A549 (cell line): ENCODE results near the gene FGF7. TPM values are rescaled to one million over a fixed set of nuclear protein-coding genes. Genes with fewer than 3 reads are reported as not detected.

Source experiments
- ATAC-seq, 2 experiments: fragments of 200-7000 bp in 1 of 2; fragments of >200 bp in 1 of 2; cut with Nextera tagmentation in 1 of 2; cut with Tn5 transposase in 1 of 2; 3 replicates each; pipeline versions ENCODE4 v1.8.0 to v1.9.1; 2018 to 2020; ENCODE audit warnings: mild to moderate bottlenecking in 1 of 2, moderate library complexity in 1 of 2
- CTCF ChIA-PET: fragments of 300-600 bp; sonication (Branson Sonifier 250); formaldehyde crosslinking; extraction: SDS; loops from one replicate; lab custom pipeline; 2021; ENCODE audit warnings: antibody characterized with exemption, inconsistent platforms; lab: Yijun Ruan, JAX
- POLR2A ChIA-PET: fragments of 350-600 bp; formaldehyde crosslinking; extraction: SDS; loops from one replicate; lab custom pipeline; 2021; ENCODE audit warnings: antibody characterized with exemption, inconsistent platforms; lab: Yijun Ruan, JAX
- DNase-seq, 2 experiments: peaks; one replicate each; pipeline versions ENCODE4 v3.0.0 to v3.0.0-alpha.2; 2011 to 2016; ENCODE audit warnings: low read depth in 1 of 2, low spot score in 1 of 2
- FAIRE-seq: peaks from 2 replicates; lab custom pipeline; 2011; peaks lifted over from hg19 to GRCh38; lab: Jason Lieb, UNC
- H3K27ac ChIP-seq, 2 experiments: fragments of >200 bp; sonication (Bioruptor Twin); formaldehyde crosslinking; 3 replicates each; pipeline ENCODE4 v1.5.1; 2016 to 2017
- H3K4me1 ChIP-seq: fragments of >200 bp; sonication (Bioruptor Twin); formaldehyde crosslinking; 3 replicates; pipeline ENCODE4 v1.6.1; 2016
- H3K4me2 ChIP-seq: fragments of >200 bp; sonication (Bioruptor Twin); formaldehyde crosslinking; 3 replicates; pipeline ENCODE4 v1.6.1; 2016
- H3K4me3 ChIP-seq: fragments of >200 bp; sonication (Bioruptor Twin); formaldehyde crosslinking; 3 replicates; pipeline ENCODE4 v1.5.1; 2016
- H3K9me3 ChIP-seq: fragments of >200 bp; sonication (Bioruptor Twin); formaldehyde crosslinking; 3 replicates; pipeline ENCODE4 v1.6.1; 2016
- ATOH8 ChIP-seq: fragments of 250-450 bp; sonication (Bioruptor Pico); IDR thresholded peaks from 2 replicates; pipeline ENCODE4 v1.5.0; 2020; ENCODE audit warnings: low read depth, mild to moderate bottlenecking, moderate library complexity
- BHLHE40 ChIP-seq: IDR thresholded peaks from 2 replicates; pipeline ENCODE4 v1.6.1; 2012; ENCODE audit warnings: low read depth, low read length, inconsistent platforms
- CHD4 ChIP-seq: fragments of 200-600 bp; sonication (generic); IDR thresholded peaks from 2 replicates; pipeline ENCODE4 v1.6.1; 2016; ENCODE audit warnings: antibody characterized with exemption, mild to moderate bottlenecking, borderline replicate concordance
- E2F6 ChIP-seq: IDR thresholded peaks from 2 replicates; pipeline ENCODE4 v1.6.1; 2012; ENCODE audit warnings: low read depth, borderline replicate concordance
- EHMT2 ChIP-seq: fragments of 200-600 bp; sonication (generic); IDR thresholded peaks from 2 replicates; pipeline ENCODE4 v1.6.1; 2016; ENCODE audit warnings: antibody characterized with exemption, low read depth, mild to moderate bottlenecking, moderate library complexity
- ELK1 ChIP-seq: fragments of 150-350 bp; IDR thresholded peaks from 2 replicates; pipeline ENCODE4 v1.6.1; 2014; ENCODE audit warnings: low read depth, mild to moderate bottlenecking, low read length
- ESRRA ChIP-seq: fragments of 150-350 bp; IDR thresholded peaks from 2 replicates; pipeline ENCODE4 v1.6.1; 2014; ENCODE audit warnings: mild to moderate bottlenecking, low read length, borderline replicate concordance
- HDAC2 ChIP-seq: fragments of 200-600 bp; sonication (generic); IDR thresholded peaks from 2 replicates; pipeline ENCODE4 v1.6.1; 2016
- HEYL ChIP-seq: fragments of 250-450 bp; sonication (Bioruptor Pico); IDR thresholded peaks from 2 replicates; pipeline ENCODE4 v1.8.0; 2021; ENCODE audit warnings: mild to moderate bottlenecking, moderate library complexity
- HMGXB4 ChIP-seq: fragments of 250-450 bp; sonication (Bioruptor Pico); IDR thresholded peaks from 2 replicates; pipeline ENCODE4 v1.5.0; 2021; ENCODE audit warnings: mild to moderate bottlenecking, moderate library complexity, borderline replicate concordance
- HOXB13 ChIP-seq: fragments of 250-450 bp; sonication (Bioruptor Pico); IDR thresholded peaks from 2 replicates; pipeline ENCODE4 v1.5.0; 2020; ENCODE audit warnings: low read depth, mild to moderate bottlenecking, moderate library complexity
- HOXB5 ChIP-seq: fragments of 250-450 bp; sonication (Bioruptor Pico); IDR thresholded peaks from 2 replicates; pipeline ENCODE4 v1.5.0; 2020; ENCODE audit warnings: mild to moderate bottlenecking, moderate library complexity
- JUN ChIP-seq, 2 experiments: fragments of >200 bp; sonication (Bioruptor Twin); formaldehyde crosslinking; IDR thresholded peaks; 2 replicates in 1 of 2; 3 replicates in 1 of 2; pipeline ENCODE4 v1.6.1; 2016 to 2017
- JUNB ChIP-seq: fragments of >200 bp; sonication (Bioruptor Twin); formaldehyde crosslinking; IDR thresholded peaks from 2 replicates; pipeline ENCODE4 v1.6.1; 2016
- KDM1A ChIP-seq: fragments of 200-600 bp; sonication (generic); IDR thresholded peaks from 2 replicates; pipeline ENCODE4 v1.6.1; 2016; ENCODE audit warnings: low read depth, mild to moderate bottlenecking
- KDM5A ChIP-seq: fragments of 200-600 bp; sonication (generic); IDR thresholded peaks from 2 replicates; pipeline ENCODE4 v1.6.1; 2016; ENCODE audit warnings: antibody characterized with exemption, mild to moderate bottlenecking
- MAX ChIP-seq: IDR thresholded peaks from 2 replicates; pipeline ENCODE4 v1.6.1; 2012
- MAZ ChIP-seq: fragments of 150-350 bp; IDR thresholded peaks from 2 replicates; pipeline ENCODE4 v1.6.1; 2014; ENCODE audit warnings: antibody characterized with exemption, low read depth, low read length, borderline replicate concordance
- MYC ChIP-seq: IDR thresholded peaks from 2 replicates; pipeline ENCODE4 v1.6.1; 2012; ENCODE audit warnings: mild to moderate bottlenecking, inconsistent platforms, low read length, improper control_type of control experiment, borderline replicate concordance
- PBX3 ChIP-seq: IDR thresholded peaks from 2 replicates; pipeline ENCODE4 v1.6.1; 2012
- RCOR1 ChIP-seq: fragments of 150-350 bp; IDR thresholded peaks from 2 replicates; pipeline ENCODE4 v1.6.1; 2014; ENCODE audit warnings: antibody characterized with exemption, low read length, low read depth
- REST ChIP-seq: fragments of 200-600 bp; sonication (generic); IDR thresholded peaks from 2 replicates; pipeline ENCODE4 v1.6.1; 2016; ENCODE audit warnings: antibody characterized with exemption, mild to moderate bottlenecking, moderate library complexity
- RNF2 ChIP-seq: fragments of 200-600 bp; sonication (generic); IDR thresholded peaks from 2 replicates; pipeline ENCODE4 v1.6.1; 2016; ENCODE audit warnings: low read depth, mild to moderate bottlenecking, antibody characterized with exemption, moderate library complexity, borderline replicate concordance
- USF2 ChIP-seq: fragments of 450-650 bp; IDR thresholded peaks from 2 replicates; pipeline ENCODE4 v1.6.1; 2014; ENCODE audit warnings: antibody characterized with exemption
- ZC3H11A ChIP-seq: fragments of 450-650 bp; IDR thresholded peaks from 2 replicates; pipeline ENCODE4 v1.6.1; 2014; ENCODE audit warnings: antibody characterized with exemption, mild to moderate bottlenecking
- ZFP36 ChIP-seq: fragments of 450-650 bp; IDR thresholded peaks from 2 replicates; pipeline ENCODE4 v1.6.1; 2014; ENCODE audit warnings: borderline replicate concordance; ENCODE audit not compliant: partially characterized antibody
- ZSCAN20 ChIP-seq: fragments of 250-450 bp; sonication (Bioruptor Pico); IDR thresholded peaks from 2 replicates; pipeline ENCODE4 v1.8.0; 2022; ENCODE audit warnings: mild to moderate bottlenecking, moderate library complexity
- WGBS: methylation state at CpG from one replicate; pipeline ENCODE4 v1.1.6; 2017; ENCODE audit errors: missing lambda C conversion rate; 5-methylcytosine and 5-hydroxymethylcytosine counted together
- polyA plus RNA-seq, 4 experiments: library from polyadenylated mRNA; depleted of rRNA in 3 of 4; stranded (reverse); fragments of >200 nt; fragmentation: RNase III in 1 of 4; extraction: RNeasy Plus Mini Kit Qiagen cat#74134 plus additional on column Dnase treatment in 1 of 4; gene quantifications; 2 replicates in 3 of 4; 3 replicates in 1 of 4; pipeline ENCODE4 v1.2.3, GENCODE V29; 2011 to 2017

The FGF7 gene
- polyA plus RNA-seq, 2 of the 4 experiments (the other 2 are of a cell fraction), result not detected

GRCh38 chr15:49424954-49425353, 1.9 kb downstream of the FGF7 start:
- Histone ChIP-seq H3K9me3 (no peaks in the 10 kb centered on the region), H3K4me3 (no peak overlapping the region), H3K27ac (no peak overlapping the region), H3K4me2 (no peak overlapping the region), H3K4me1 (no peaks in the 10 kb centered on the region)
- POLR2A ChIA-PET, result no interaction called here
- DNase-seq (no peak), FAIRE-seq (no peak), ATAC-seq (no peak)
- CTCF ChIA-PET, result no interaction called here
- 3% methylated on average over 1 of the region's 1 CpG for WGBS
- TF ChIP-seq ZSCAN20, result no peak
- no peak for TF ChIP-seq EHMT2
- no peak for TF ChIP-seq CHD4
- TF ChIP-seq MAX, result no peak
- TF ChIP-seq E2F6, result no peak
- TF ChIP-seq HOXB5, result no peak
- TF ChIP-seq MAZ, result no peak
- no peak for TF ChIP-seq HMGXB4 (CRISPR knock-in tag)
- no peak for TF ChIP-seq ELK1
- no peak for TF ChIP-seq ESRRA
- no peak for TF ChIP-seq HDAC2
- TF ChIP-seq RNF2, result no peak
- no peak for TF ChIP-seq RCOR1
- no peak for TF ChIP-seq ZFP36
- no peak for TF ChIP-seq JUNB

- CTCF ChIA-PET, result no interaction called here
- ATAC-seq (no peak), DNase-seq (no peak), FAIRE-seq (no peak)
- Histone ChIP-seq H3K4me1 (no peaks in the 10 kb centered on the region), H3K4me2 (no peak overlapping the region), H3K4me3 (no peak overlapping the region), H3K9me3 (no peaks in the 10 kb centered on the region), H3K27ac (no peak overlapping the region)
- POLR2A ChIA-PET, result no interaction called here
- TF ChIP-seq MAX, result no peak
- TF ChIP-seq ATOH8 (CRISPR knock-in tag), result no peak
- TF ChIP-seq HEYL, result no peak
- no peak for TF ChIP-seq KDM1A
- no peak for TF ChIP-seq PBX3
- TF ChIP-seq ZC3H11A, result no peak
- no peak for TF ChIP-seq KDM5A
- TF ChIP-seq JUN (IDR thresholded peaks at IDR 0.05), result no peak
- TF ChIP-seq MYC, result no peak
- TF ChIP-seq USF2, result no peak
- no peak for TF ChIP-seq REST
- no peak for TF ChIP-seq HOXB13 (CRISPR knock-in tag)
- TF ChIP-seq ESRRA, result no peak
- no peak for TF ChIP-seq BHLHE40
- TF ChIP-seq CHD4, result no peak
Measured at GRCh38 chr15:49427372-49427771, 4.3 kb downstream of the FGF7 start.
